Thoracic aorta (tissue), 2 donors: ENCODE results near the gene S100A1. TPM values are rescaled to one million over a fixed set of nuclear protein-coding genes. Genes with fewer than 3 reads are reported as not detected.
A peak's percentile ranks its signal among the peaks of the same experiment; 100 is the strongest.

ENCODE experiments used
- ATAC-seq: fragments of 150-250 bp; one replicate; pipeline ENCODE4 v1.8.0; 2017; ENCODE audit warnings: low read depth; ENCODE audit not compliant: insufficient number of reproducible peaks, low FRiP score
- DNase-seq: peaks from one replicate; pipeline ENCODE4 v3.0.0-alpha.2; 2020; ENCODE audit warnings: low spot score
- H3K27ac ChIP-seq, 2 donors: fragments of 200-600 bp; sonication (generic); 1 replicate in 1 of 2; 2 replicates in 1 of 2; pipeline ENCODE4 v1.5.1; 2016; ENCODE audit warnings: mild to moderate bottlenecking in 2 of 2, moderate library complexity in 2 of 2
- H3K27me3 ChIP-seq: fragments of 200-600 bp; sonication (generic); replicated peaks from 2 replicates; pipeline ENCODE4 v1.6.0; 2016; ENCODE audit warnings: mild to moderate bottlenecking; ENCODE audit not compliant: insufficient read depth
- H3K36me3 ChIP-seq: fragments of 200-600 bp; sonication (generic); one replicate; pipeline ENCODE4 v1.5.1; 2016
- H3K4me1 ChIP-seq, 2 donors: fragments of 200-600 bp; sonication (generic); 1 replicate in 1 of 2; 2 replicates in 1 of 2; pipeline versions ENCODE4 v1.5.1 to v1.6.0; 2016; ENCODE audit warnings: low read depth in 2 of 2, mild to moderate bottlenecking in 1 of 2; ENCODE audit not compliant: control insufficient read depth in 1 of 2
- H3K4me3 ChIP-seq: fragments of 200-600 bp; sonication (generic); 2 replicates; pipeline ENCODE4 v1.5.1; 2016; ENCODE audit warnings: mild to moderate bottlenecking
- H3K9me3 ChIP-seq: fragments of 200-600 bp; sonication (generic); 2 replicates; pipeline ENCODE4 v1.5.1; 2016
- CTCF ChIP-seq: fragments of 200-600 bp; sonication (generic); IDR thresholded peaks from one replicate; pipeline ENCODE4 v1.5.1; 2019; ENCODE audit warnings: antibody characterized with exemption
- total RNA-seq, 2 donors: library from RNA; depleted of rRNA; stranded (reverse); fragments of >200 nt; gene quantifications; one replicate each; pipeline versions ENCODE4 v1.1.0 to v1.2.3, GENCODE V29; 2016

S100A1 gene
- total RNA-seq, 2 donors from 2014 or later: not detected

GRCh38 chr1:153679337-153680119 is 51.3 kb downstream of the S100A1 start:
- Histone ChIP-seq H3K4me3 (peak overlapping the region; percentile 86), H3K9me3 (no peaks in the 10 kb centered on the region), H3K36me3 (peaks cover 12% of the 10 kb centered on the region), H3K27ac (peak overlapping the region; percentile 91 to 93), H3K4me1 (peaks cover 5 to 38% of the 10 kb centered on the region in 2 donors), H3K27me3 (no peaks in the 10 kb centered on the region)
- no peak for TF ChIP-seq CTCF
- DNase-seq (no peak), ATAC-seq (no peak)

- Histone ChIP-seq H3K27ac (peak overlapping the region; percentile 91 to 93), H3K4me1 (peaks cover 5 to 38% of the 10 kb centered on the region in 2 donors), H3K36me3 (peaks cover 16% of the 10 kb centered on the region), H3K9me3 (no peaks in the 10 kb centered on the region), H3K27me3 (no peaks in the 10 kb centered on the region), H3K4me3 (peak overlapping the region; percentile 86)
- TF ChIP-seq CTCF: no peak
- DNase-seq (no peak), ATAC-seq (no peak)
Measured at GRCh38 chr1:153680120-153680403, 51.8 kb downstream of the S100A1 start.

Other genes starting within 250 kb of the S100A1 start
- gene S100A8, start 237.4 kb upstream of the S100A1 start, total RNA-seq: 10 to 100 TPM; 31.5 to 95.4 TPM
- not detected for gene S100A7A, start 211.9 kb upstream of the S100A1 start, total RNA-seq
- not detected for gene S100A7, start 167.8 kb upstream of the S100A1 start, total RNA-seq
- 100 to 1,000 TPM; 367 to 608 TPM for gene S100A6, start 92.4 kb upstream of the S100A1 start, total RNA-seq
- gene S100A5, start 87.5 kb upstream of the S100A1 start, total RNA-seq: not detected
- gene S100A4, start 82.6 kb upstream of the S100A1 start, total RNA-seq: 1,000 to 10,000 TPM in 1 of 2 donors, 100 to 1,000 TPM in 1; 514 to 1,429 TPM
- gene S100A3, start 79.2 kb upstream of the S100A1 start, total RNA-seq: 10 to 100 TPM in 1 of 2 donors, 1 to 10 TPM in 1; 3.1 to 25.0 TPM
- gene S100A2, start 62.6 kb upstream of the S100A1 start, total RNA-seq: 1 to 10 TPM; 1.1 to 2.9 TPM
- gene S100A16, start 15.3 kb upstream of the S100A1 start, total RNA-seq: 10 to 100 TPM; 81.1 to 82.3 TPM
- gene S100A14, start 12.1 kb upstream of the S100A1 start, total RNA-seq: 1 to 10 TPM; 4.2 to 4.9 TPM
- gene S100A13, start 929 bp upstream of the S100A1 start, total RNA-seq: 10 to 100 TPM; 64.2 to 82.9 TPM
- gene CHTOP, start 5.6 kb downstream of the S100A1 start, total RNA-seq: 10 to 100 TPM; 39.0 to 78.0 TPM
- 10 to 100 TPM; 37.9 to 41.6 TPM for gene SNAPIN, start 30.3 kb downstream of the S100A1 start, total RNA-seq
- 10 to 100 TPM; 75.7 to 81.8 TPM for gene ILF2, start 42.6 kb downstream of the S100A1 start, total RNA-seq
- gene NPR1, start 50.3 kb downstream of the S100A1 start, total RNA-seq: 100 to 1,000 TPM; 279 to 293 TPM
- gene INTS3, start 99.6 kb downstream of the S100A1 start, total RNA-seq: 10 to 100 TPM; 63.8 to 68.8 TPM
- 100 to 1,000 TPM in 1 of 2 donors, 10 to 100 TPM in 1; 71.7 to 116 TPM for gene SLC27A3, start 147.0 kb downstream of the S100A1 start, total RNA-seq